NB4 (cell line): ENCODE data around the gene SORBS1.

Experiments used
- DNase-seq: peaks from one replicate; pipeline ENCODE4 v3.0.0; 2010; ENCODE audit warnings: low read depth
- H3K4me3 ChIP-seq: one replicate; pipeline ENCODE4 v1.5.1; 2011; ENCODE audit warnings: mild to moderate bottlenecking, low read depth, low read length, moderate library complexity
- MYC ChIP-seq: IDR thresholded peaks from 2 replicates; pipeline ENCODE4 v1.6.1; 2011; ENCODE audit warnings: low read depth, low read length
- POLR2A ChIP-seq: IDR thresholded peaks from 2 replicates; pipeline ENCODE4 v1.6.1; 2011; ENCODE audit warnings: mild to moderate bottlenecking; ENCODE audit not compliant: insufficient read length; ENCODE audit errors: extremely low read depth
- TF ChIP-seq, protein P1 (sequence below): IDR thresholded peaks from 2 replicates; pipeline ENCODE4 v1.6.1; 2011; ENCODE audit warnings: low read depth, low read length
- TF ChIP-seq, protein P2 (sequence below): IDR thresholded peaks from one replicate; pipeline ENCODE4 v1.5.1; 2012; ENCODE audit warnings: low read depth, low read length

The SORBS1 gene

DNA sequence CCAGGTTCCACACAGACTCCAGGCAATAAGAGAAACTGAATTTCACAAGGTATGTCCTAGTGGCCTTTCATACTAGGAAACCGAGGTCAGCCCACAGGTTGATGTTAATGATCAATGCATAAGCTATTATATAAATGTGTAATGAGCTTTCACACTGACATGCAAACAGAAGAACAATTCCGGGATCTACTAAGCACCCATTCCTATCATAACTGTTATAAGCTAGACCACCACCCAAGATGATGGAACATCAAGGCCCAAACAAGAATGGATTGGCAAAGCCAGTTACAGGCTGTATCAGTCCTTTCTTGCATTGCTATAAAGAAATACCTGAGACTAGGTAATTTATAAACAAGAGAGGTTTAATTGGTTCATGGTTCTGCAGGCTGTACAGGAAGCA, 15.2 kb downstream of the SORBS1 start:
- H3K4me3 ChIP-seq, result no peak overlapping the region
- DNase-seq, result no peak
- TF ChIP-seq, protein P1, sequence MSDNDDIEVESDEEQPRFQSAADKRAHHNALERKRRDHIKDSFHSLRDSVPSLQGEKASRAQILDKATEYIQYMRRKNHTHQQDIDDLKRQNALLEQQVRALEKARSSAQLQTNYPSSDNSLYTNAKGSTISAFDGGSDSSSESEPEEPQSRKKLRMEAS, result no peak
- no peak for TF ChIP-seq MYC
- no peak for TF ChIP-seq POLR2A
- TF ChIP-seq, protein P2, sequence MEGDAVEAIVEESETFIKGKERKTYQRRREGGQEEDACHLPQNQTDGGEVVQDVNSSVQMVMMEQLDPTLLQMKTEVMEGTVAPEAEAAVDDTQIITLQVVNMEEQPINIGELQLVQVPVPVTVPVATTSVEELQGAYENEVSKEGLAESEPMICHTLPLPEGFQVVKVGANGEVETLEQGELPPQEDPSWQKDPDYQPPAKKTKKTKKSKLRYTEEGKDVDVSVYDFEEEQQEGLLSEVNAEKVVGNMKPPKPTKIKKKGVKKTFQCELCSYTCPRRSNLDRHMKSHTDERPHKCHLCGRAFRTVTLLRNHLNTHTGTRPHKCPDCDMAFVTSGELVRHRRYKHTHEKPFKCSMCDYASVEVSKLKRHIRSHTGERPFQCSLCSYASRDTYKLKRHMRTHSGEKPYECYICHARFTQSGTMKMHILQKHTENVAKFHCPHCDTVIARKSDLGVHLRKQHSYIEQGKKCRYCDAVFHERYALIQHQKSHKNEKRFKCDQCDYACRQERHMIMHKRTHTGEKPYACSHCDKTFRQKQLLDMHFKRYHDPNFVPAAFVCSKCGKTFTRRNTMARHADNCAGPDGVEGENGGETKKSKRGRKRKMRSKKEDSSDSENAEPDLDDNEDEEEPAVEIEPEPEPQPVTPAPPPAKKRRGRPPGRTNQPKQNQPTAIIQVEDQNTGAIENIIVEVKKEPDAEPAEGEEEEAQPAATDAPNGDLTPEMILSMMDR, result no peak

DNA sequence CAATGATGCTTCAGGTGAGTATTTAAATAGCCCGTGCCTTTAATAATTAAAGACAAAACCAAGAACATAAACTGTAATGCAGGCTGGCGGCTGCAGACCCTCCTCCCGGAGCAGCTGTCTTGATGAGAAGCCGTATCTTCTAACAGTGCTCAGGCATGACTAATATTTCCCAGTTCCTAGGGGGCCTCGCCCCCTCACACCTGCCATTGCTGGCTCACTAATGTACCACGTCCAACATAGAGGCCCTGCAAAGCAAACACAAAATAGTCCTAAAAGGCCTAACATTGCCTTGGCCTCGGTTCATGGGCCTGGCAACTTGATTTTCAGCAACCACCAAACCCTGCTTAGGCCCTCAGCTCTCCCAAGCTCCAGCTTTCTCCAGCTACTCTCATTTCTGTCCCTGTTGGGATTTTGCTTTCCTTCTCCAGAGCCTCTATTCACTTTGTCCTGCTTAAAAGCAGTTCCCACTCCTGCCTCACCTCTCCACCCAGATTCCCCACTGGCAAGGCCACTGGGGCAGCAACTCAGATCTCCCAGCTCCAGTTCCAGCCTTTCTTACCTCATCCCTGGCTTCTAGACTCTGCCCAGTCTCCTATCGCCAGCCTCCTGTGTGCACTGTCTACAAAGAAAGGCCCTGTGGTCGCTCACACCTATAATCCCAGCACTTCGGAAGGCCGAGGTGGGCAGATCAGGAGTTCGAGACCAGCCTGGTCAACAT, 16.2 kb downstream of the SORBS1 start:
- TF ChIP-seq, protein P2, result no peak
- TF ChIP-seq POLR2A (no peak), MYC (no peak)
- TF ChIP-seq, protein P1, result no peak
- no peak for DNase-seq
- H3K4me3 ChIP-seq, result no peak overlapping the region

DNA sequence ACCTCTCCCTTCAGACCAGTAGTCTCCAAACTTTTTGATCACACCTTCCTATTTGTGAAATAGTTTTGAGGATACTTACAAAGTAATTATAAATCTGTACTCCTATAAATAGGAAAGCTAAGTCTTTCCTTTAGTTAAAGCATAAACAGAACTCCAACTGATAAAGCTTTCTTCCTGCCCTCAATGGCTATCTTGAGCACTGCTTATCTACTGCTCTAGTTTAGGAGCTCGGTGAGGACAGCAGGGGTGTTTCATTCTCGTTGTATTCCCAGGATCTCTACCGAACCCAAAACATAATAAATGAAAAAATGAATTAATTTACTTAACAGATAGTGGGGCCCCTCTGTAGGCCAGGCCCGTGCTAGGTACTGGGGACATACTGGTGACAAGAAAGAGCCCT, 17.7 kb downstream of the SORBS1 start:
- no peak for DNase-seq
- no peak overlapping the region for H3K4me3 ChIP-seq
- TF ChIP-seq, protein P1, result no peak

DNA sequence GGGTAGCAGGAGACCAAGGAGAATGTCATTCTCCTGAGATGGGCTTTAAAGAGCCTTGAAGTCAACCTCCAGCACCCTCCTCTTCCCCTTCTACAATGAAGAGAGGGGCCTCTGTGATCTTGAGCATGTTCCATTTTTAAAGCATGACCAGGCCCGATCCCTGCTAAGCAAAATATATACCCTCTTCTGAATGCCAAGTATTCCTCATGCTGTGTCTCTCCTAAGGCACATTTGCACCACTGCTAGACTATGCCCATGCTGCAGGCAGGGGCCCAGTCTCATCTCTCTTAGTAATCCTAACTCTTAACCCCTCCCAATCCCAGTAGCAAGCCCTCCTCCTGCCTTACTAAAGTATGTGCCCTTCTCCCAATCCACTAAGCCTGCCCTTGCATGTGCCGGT, 18.4 kb downstream of the SORBS1 start:
- no peak for DNase-seq
- TF ChIP-seq POLR2A, result no peak
- no peak for TF ChIP-seq MYC
- TF ChIP-seq, protein P1, result no peak
- H3K4me3 ChIP-seq, result no peak overlapping the region

DNA sequence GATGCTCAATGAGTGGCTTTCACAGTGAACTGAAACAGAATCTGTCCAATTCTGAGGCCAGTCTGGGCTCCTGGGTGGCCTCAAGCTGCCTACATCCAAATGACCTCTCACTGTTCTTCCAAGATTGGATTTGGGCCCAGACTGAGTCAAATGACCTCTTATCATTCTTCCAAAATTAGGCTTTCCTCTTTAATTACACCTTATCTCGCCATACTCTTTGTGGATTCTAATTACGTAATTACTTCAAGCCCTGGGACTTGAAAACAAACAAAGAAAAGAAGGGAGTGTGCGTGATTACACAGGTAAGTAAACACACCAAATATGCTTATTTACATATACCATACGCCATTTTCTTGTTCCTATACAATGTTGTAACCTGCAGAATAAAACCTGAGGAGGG, 18.8 kb downstream of the SORBS1 start:
- TF ChIP-seq, protein P2, result no peak
- TF ChIP-seq MYC (no peak), POLR2A (no peak)
- TF ChIP-seq, protein P1, result no peak
- no peak overlapping the region for H3K4me3 ChIP-seq
- no peak for DNase-seq

DNA sequence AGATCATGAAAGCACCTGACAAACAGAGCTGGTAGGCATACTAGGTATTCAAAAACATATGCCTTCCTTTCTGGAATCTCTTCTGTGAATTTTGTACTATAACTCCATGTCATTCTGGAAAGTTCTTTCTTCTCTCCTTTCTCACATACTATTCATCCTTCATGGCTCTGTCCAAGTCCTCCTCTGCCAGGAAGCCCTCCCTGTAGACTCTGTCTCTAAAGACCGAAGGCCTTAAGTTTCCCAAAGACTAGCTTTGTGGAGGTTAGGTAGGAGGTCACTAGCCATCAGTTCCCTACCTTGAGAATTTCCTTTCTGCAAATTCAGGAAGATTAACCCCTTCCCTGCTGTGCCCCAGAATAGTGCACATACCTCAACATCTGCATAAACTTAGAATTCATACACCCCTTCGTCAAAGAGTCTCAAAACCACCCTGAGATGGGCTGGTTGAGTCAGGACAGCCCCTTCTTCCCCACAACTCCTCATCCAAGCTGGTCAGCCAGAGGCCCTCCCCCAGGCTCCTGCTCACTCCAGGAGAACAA, 20.6 kb downstream of the SORBS1 start:
- DNase-seq, result no peak
- no peak for TF ChIP-seq POLR2A
- TF ChIP-seq, protein P2, result no peak
- TF ChIP-seq MYC, result no peak
- TF ChIP-seq, protein P1, result no peak
- no peak overlapping the region for H3K4me3 ChIP-seq
